Measurements from ENCODE around the gene COQ10A. TPM values are rescaled to one million over a fixed set of nuclear protein-coding genes. Genes with fewer than 3 reads are reported as not detected.

Gene COQ10A
- total and polyA plus RNA-seq, 9 of the 15 experiments (the other 6 are each of a cell fraction or from before 2014, with no cell fraction given) = 3.1 to 26.4 (median 12.7) TPM

GRCh38 chr12:56300644-56301464, 34.1 kb downstream of the COQ10A start (continued):
- TF ChIP-seq ZNF263 (CRISPR knock-in tag; IDR thresholded peaks at IDR 0.05; ENCODE audit: borderline replicate concordance) (no peak), CHCHD3 (CRISPR knock-in tag; IDR thresholded peaks at IDR 0.05) (no peak), ZNF561 (CRISPR knock-in tag; conservative IDR thresholded peaks at IDR 0.05) (no peak), ZNF282 (CRISPR knock-in tag; IDR thresholded peaks at IDR 0.05) (no peak), BCL6 (CRISPR knock-in tag; IDR thresholded peaks at IDR 0.05) (no peak), ZNF277 (CRISPR knock-in tag; IDR thresholded peaks at IDR 0.05; ENCODE audit: borderline replicate concordance) (no peak), HEY1 (CRISPR knock-in tag; IDR thresholded peaks at IDR 0.05; ENCODE audit: borderline replicate concordance) (no peak), ARID3A (IDR thresholded peaks at IDR 0.05; ENCODE audit: borderline replicate concordance, low read depth, low read length) (no peak), PKNOX1 (IDR thresholded peaks at IDR 0.05) (no peak), ZNF398 (CRISPR knock-in tag; IDR thresholded peaks at IDR 0.05) (no peak), ATF4 (CRISPR knock-in tag; IDR thresholded peaks at IDR 0.05) (no peak), MAX (CRISPR knock-in tag; IDR thresholded peaks at IDR 0.05) (no peak), CCNT2 (IDR thresholded peaks at IDR 0.05; ENCODE audit: borderline replicate concordance, extremely low read depth, insufficient read length, low read depth, low read length) (peak; percentile 34), NCOR1 (IDR thresholded peaks at IDR 0.05) (peak; percentile 88), ATF1 (CRISPR knock-in tag; IDR thresholded peaks at IDR 0.05) (no peak), ATF1 (tag; IDR thresholded peaks at IDR 0.05) (peak; percentile 47), ZNF12 (CRISPR knock-in tag; IDR thresholded peaks at IDR 0.05) (no peak)

Measured in K562 (cell line).